Measurements from ENCODE around the gene PDE4D. TPM values are rescaled to one million over a fixed set of nuclear protein-coding genes. Genes with fewer than 3 reads are reported as not detected.

The PDE4D gene
- total and polyA plus RNA-seq, 12 donors, result 1.2 to 18.9 (median 2.1) TPM

DNA sequence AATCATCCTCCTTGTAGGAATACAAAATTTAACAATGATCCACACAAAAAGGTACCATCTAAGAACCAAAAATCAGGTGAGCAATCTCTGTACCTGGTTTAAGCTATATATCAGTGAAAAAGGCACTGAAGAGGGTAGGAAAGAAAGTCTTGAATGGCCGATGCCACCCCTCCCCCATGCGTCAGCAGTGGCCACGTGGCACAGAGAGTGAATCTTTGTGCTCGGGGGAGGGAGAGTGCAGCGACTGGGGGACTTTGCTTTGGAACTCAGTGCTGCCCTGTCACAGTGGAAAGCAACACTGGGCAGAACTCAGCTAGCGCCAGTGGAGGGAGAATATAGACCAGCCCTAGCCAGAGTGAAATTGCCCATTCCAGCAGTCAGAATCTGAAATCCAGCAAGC is 28.3 kb upstream of the PDE4D start:
- no peaks in the 10 kb centered on the region for H3K36me3 ChIP-seq (replicated peaks in 1 of 2)
- TF ChIP-seq POLR2A (IDR thresholded peaks at IDR 0.05), result no peak
- TF ChIP-seq, protein P1, sequence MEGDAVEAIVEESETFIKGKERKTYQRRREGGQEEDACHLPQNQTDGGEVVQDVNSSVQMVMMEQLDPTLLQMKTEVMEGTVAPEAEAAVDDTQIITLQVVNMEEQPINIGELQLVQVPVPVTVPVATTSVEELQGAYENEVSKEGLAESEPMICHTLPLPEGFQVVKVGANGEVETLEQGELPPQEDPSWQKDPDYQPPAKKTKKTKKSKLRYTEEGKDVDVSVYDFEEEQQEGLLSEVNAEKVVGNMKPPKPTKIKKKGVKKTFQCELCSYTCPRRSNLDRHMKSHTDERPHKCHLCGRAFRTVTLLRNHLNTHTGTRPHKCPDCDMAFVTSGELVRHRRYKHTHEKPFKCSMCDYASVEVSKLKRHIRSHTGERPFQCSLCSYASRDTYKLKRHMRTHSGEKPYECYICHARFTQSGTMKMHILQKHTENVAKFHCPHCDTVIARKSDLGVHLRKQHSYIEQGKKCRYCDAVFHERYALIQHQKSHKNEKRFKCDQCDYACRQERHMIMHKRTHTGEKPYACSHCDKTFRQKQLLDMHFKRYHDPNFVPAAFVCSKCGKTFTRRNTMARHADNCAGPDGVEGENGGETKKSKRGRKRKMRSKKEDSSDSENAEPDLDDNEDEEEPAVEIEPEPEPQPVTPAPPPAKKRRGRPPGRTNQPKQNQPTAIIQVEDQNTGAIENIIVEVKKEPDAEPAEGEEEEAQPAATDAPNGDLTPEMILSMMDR (IDR thresholded peaks at IDR 0.05), result no peak
- 63 to 82% (median 69%) methylated on average over 5 to 6 of the region's 6 CpGs for WGBS, 4 donors
- no peaks in the 10 kb centered on the region for H3K4me1 ChIP-seq (replicated peaks in 1 of 2)
- no peaks in the 10 kb centered on the region for H3K27me3 ChIP-seq
- intact Hi-C loops (cut with DNase I), result no loop called here
- no peak overlapping the region for H3K4me3 ChIP-seq
- no peaks in the 10 kb centered on the region for H3K9me3 ChIP-seq (replicated peaks in 1 of 3)
- DNase-seq, result no peak
- no peak overlapping the region for H3K27ac ChIP-seq

DNA sequence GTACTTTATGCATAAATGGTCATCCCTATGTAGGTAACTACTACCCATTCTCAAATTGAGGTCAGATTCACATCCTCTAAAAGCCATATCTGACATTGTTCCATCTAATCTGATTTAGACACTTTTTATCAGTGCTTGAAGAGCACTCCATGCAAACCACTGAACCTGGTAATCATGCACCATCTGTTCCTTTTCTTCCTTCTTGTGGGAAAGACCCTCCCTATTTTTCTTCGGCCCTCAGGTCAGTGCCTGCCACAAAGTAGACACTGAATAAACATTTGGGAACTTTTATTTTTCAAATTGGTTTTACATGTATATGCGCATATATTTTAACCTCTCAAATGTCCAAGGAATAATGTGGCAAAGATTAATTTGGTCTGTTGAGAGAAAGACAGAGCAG is 26.0 kb upstream of the PDE4D start:
- H3K4me3 ChIP-seq, result no peak overlapping the region
- H3K9me3 ChIP-seq (replicated peaks in 1 of 3), result no peaks in the 10 kb centered on the region
- no peaks in the 10 kb centered on the region for H3K4me1 ChIP-seq (replicated peaks in 1 of 2)
- no peak for DNase-seq
- 61 to 79% (median 67%) methylated on average over 2 of the region's 2 CpGs for WGBS, 4 donors
- TF ChIP-seq POLR2A (IDR thresholded peaks at IDR 0.05), result no peak
- TF ChIP-seq, protein P1 (IDR thresholded peaks at IDR 0.05), result no peak
- no peaks in the 10 kb centered on the region for H3K27me3 ChIP-seq
- intact Hi-C loops (cut with DNase I), result no loop called here
- no peak overlapping the region for H3K27ac ChIP-seq
- H3K36me3 ChIP-seq (replicated peaks in 1 of 2), result no peaks in the 10 kb centered on the region

DNA sequence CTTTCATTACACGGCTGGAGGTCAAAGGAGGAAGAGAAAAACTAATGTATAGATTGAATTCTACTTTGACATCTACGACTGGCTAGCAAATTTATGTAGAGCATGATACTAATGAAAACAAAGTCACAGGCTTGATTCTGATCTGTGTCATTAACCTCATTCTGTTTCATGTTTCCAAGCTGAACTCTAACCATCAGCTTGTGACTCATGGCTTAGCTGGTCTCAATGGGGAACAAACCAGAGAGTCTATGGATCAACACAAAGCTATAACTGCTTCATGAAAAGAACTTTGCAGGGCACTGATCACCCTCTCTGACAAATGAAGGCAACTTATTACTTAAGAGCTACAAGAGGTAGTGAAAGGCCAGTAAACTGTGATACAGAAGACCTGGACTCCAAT is 23.6 kb upstream of the PDE4D start:
- Histone ChIP-seq H3K27ac (no peak overlapping the region), H3K9me3 (replicated peaks in 1 of 3) (no peaks in the 10 kb centered on the region), H3K36me3 (replicated peaks in 1 of 2) (no peaks in the 10 kb centered on the region), H3K4me1 (replicated peaks in 1 of 2) (no peaks in the 10 kb centered on the region), H3K27me3 (no peaks in the 10 kb centered on the region), H3K4me3 (no peak overlapping the region)
- TF ChIP-seq, protein P1 (IDR thresholded peaks at IDR 0.05), result no peak
- no peak for TF ChIP-seq POLR2A (IDR thresholded peaks at IDR 0.05)
- WGBS, 4 donors, result 54 to 66% (median 57%) methylated on average over 2 of the region's 2 CpGs
- intact Hi-C loops (cut with DNase I), result no loop called here
- no peak for DNase-seq

DNA sequence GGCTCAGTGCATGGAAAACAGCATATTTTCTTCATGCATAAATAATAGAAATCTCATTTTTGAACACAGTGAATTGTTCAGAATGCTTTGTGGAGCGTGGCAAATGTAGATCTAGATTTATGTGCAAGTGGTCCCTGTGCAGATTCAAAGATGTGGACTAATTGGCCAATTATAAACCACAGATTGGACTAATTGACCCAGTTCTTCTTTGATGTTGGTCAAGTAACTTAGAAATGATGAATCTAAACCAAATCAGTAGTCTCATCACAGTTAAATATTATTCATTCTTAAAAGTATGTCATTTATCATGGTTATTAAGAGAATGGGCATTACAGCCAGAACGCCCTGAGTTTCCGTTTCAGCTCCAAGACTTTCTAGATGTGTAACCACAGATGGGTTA is 11.7 kb upstream of the PDE4D start:
- TF ChIP-seq, protein P1 (IDR thresholded peaks at IDR 0.05), result no peak
- no peak for TF ChIP-seq POLR2A (IDR thresholded peaks at IDR 0.05)
- Histone ChIP-seq H3K27me3 (no peaks in the 10 kb centered on the region), H3K9me3 (replicated peaks in 1 of 3) (no peaks in the 10 kb centered on the region), H3K36me3 (replicated peaks in 1 of 2) (no peaks in the 10 kb centered on the region), H3K4me3 (no peak overlapping the region), H3K4me1 (replicated peaks in 1 of 2) (no peaks in the 10 kb centered on the region), H3K27ac (no peak overlapping the region)
- intact Hi-C loops (cut with DNase I), result no loop called here
- DNase-seq, result no peak
- WGBS, 4 donors, result 50 to 72% (median 69%) methylated on average over 3 of the region's 3 CpGs
